Epithelial cell of esophagus (primary cell): ENCODE results near the gene RBMS3.

ENCODE experiments used
- DNase-seq: peaks from one replicate; pipeline ENCODE4 v3.0.0; 2010; ENCODE audit warnings: low read depth
- H3K4me3 ChIP-seq: 2 replicates; pipeline ENCODE4 v1.5.1; 2011; ENCODE audit warnings: mild to moderate bottlenecking, low read length, control low read depth
- TF ChIP-seq, protein P1 (sequence below): IDR thresholded peaks from 2 replicates; pipeline ENCODE4 v1.5.1; 2011; ENCODE audit warnings: low read depth, mild to moderate bottlenecking, low read length, control low read depth, inconsistent platforms; ENCODE audit not compliant: insufficient read depth; ENCODE audit errors: missing control alignments

The RBMS3 gene

GRCh38 chr3:29283231-29284119, 2.6 kb downstream of the RBMS3 start:
- peak; percentile 27 for DNase-seq
- H3K4me3 ChIP-seq = peak overlapping the region; percentile 72
- TF ChIP-seq, protein P1, sequence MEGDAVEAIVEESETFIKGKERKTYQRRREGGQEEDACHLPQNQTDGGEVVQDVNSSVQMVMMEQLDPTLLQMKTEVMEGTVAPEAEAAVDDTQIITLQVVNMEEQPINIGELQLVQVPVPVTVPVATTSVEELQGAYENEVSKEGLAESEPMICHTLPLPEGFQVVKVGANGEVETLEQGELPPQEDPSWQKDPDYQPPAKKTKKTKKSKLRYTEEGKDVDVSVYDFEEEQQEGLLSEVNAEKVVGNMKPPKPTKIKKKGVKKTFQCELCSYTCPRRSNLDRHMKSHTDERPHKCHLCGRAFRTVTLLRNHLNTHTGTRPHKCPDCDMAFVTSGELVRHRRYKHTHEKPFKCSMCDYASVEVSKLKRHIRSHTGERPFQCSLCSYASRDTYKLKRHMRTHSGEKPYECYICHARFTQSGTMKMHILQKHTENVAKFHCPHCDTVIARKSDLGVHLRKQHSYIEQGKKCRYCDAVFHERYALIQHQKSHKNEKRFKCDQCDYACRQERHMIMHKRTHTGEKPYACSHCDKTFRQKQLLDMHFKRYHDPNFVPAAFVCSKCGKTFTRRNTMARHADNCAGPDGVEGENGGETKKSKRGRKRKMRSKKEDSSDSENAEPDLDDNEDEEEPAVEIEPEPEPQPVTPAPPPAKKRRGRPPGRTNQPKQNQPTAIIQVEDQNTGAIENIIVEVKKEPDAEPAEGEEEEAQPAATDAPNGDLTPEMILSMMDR = no peak

GRCh38 chr3:29284497-29284896, 3.6 kb downstream of the RBMS3 start:
- peak overlapping the region; percentile 72 for H3K4me3 ChIP-seq
- TF ChIP-seq, protein P1 = no peak
- DNase-seq = peak; percentile 59

- DNase-seq = peak; percentile 69
- H3K4me3 ChIP-seq = peak overlapping the region; percentile 28
- TF ChIP-seq, protein P1 = no peak
These were observed 4.7 kb downstream of the RBMS3 start for GRCh38 chr3:29285471-29286071.

DNA sequence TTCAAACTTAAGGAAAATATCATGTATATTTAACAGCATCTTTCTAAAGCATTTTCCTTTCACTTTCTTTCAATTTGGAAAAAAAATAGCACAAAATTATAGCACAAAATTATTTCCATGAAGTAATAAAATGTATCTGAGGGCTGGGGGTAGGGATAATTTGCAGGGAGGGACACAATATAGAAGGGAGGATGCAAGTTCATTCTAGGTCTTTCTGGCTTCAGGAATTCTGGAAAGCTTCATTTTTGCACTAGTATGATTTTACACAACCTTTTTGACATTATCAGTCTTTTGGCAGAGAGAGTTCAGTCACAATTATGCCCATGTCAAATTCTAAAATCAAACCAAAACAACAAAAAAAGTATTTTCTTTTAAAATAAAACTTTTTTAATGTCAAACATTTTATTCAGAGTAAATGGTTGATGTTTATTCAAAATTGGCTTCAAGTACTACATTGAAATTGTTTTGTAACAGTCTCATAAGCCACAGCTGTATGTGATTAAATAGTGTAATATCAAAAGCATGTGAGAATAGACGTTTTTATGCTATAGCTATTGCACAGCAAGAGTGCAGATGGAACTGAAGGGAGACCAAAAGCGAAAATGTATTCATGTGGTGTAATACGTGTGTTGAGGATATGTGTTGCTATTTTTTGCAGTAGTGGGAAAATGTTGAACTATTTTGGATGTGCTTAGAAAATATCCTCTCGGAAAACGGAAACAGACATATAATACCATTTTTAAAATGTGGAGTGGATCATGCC, 5.8 kb downstream of the RBMS3 start:
- TF ChIP-seq, protein P1 = no peak
- DNase-seq = peak; percentile 24
- H3K4me3 ChIP-seq = peak overlapping the region; percentile 28

DNA sequence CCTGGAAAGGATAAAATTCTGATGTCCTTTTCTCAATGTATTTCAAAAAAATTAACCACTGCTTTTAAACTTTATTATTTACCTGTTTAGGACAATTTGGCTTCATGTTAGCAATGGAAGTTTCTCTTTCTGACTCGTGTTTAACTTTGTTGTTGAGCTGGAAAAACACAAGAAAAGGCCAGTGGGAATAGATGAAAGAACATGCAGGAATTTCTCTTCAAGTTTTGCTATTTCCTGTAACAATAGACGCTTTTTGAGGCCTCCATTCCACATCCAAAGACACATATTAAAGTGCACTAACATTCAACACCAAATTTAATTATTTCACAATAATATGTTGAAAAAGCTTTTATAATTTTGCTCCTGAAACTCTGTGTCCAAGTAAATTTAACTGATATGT, 9.7 kb downstream of the RBMS3 start:
- no peak for DNase-seq
- no peak overlapping the region for H3K4me3 ChIP-seq
- TF ChIP-seq, protein P1 = no peak

GRCh38 chr3:29291260-29291981, 10.6 kb downstream of the RBMS3 start:
- peak; percentile 68 for DNase-seq
- no peak overlapping the region for H3K4me3 ChIP-seq
- TF ChIP-seq, protein P1 = no peak
